Colonic mucosa (tissue), 4 donors: ENCODE data around the gene MTA3. TPM values are rescaled to one million over a fixed set of nuclear protein-coding genes. Genes with fewer than 3 reads are reported as not detected.
"Not testable (repeated sequence)": the region's sequence is repeated elsewhere in the genome, so short reads cannot be mapped to it uniquely, and the experiment has no call there.

Experiments used
- DNase-seq: peaks from one replicate; pipeline ENCODE4 v3.0.0-alpha.2; 2020
- H3K27ac ChIP-seq: fragments of 200-600 bp; one replicate; pipeline ENCODE4 v1.8.0; 2021
- H3K27me3 ChIP-seq: fragments of 200-600 bp; one replicate; pipeline ENCODE4 v1.8.0; 2021
- H3K36me3 ChIP-seq: fragments of 200-600 bp; one replicate; pipeline ENCODE4 v1.8.0; 2021
- H3K4me1 ChIP-seq: fragments of 200-600 bp; one replicate; pipeline ENCODE4 v1.8.0; 2021; ENCODE audit warnings: mild to moderate bottlenecking
- H3K4me3 ChIP-seq: fragments of 200-600 bp; one replicate; pipeline ENCODE4 v1.8.0; 2021
- H3K9ac ChIP-seq, 2 donors: one replicate each; pipeline ENCODE4 v1.7.0; 2013; ENCODE audit warnings: control low read depth in 2 of 2, low read depth in 2 of 2, low read length in 2 of 2
- H3K9me3 ChIP-seq: fragments of 200-600 bp; one replicate; pipeline ENCODE4 v1.8.0; 2021
- intact Hi-C: fragments of 100-400 bp; cut with DNase I; formaldehyde crosslinking; loops from one replicate; pipeline ENCODE4 v1.14.1; 2022
- total RNA-seq, 2 donors: library from RNA; stranded (reverse); fragmentation: NEBNext Ultra II Directional in 1 of 2; extraction: Animal tissue kit (Norgen Biotek cat#: 25700) in 1 of 2; gene quantifications; one replicate each; pipeline ENCODE4 v1.2.1, GENCODE V29; 2021
- TF ChIP-seq, protein P1 (sequence below): fragments of 200-600 bp; IDR thresholded peaks from one replicate; pipeline ENCODE4 v1.8.0; 2022; ENCODE audit warnings: antibody characterized with exemption, mild to moderate bottlenecking
- donor health status: healthy.
- donor health status: DM: no; HTN: no; CAD: no.
- donor health status: DM: no; HTN: no; CAD: no.

The MTA3 gene
- total RNA-seq, 2 donors from 2014 or later = 41.4 to 46.2 TPM

DNA sequence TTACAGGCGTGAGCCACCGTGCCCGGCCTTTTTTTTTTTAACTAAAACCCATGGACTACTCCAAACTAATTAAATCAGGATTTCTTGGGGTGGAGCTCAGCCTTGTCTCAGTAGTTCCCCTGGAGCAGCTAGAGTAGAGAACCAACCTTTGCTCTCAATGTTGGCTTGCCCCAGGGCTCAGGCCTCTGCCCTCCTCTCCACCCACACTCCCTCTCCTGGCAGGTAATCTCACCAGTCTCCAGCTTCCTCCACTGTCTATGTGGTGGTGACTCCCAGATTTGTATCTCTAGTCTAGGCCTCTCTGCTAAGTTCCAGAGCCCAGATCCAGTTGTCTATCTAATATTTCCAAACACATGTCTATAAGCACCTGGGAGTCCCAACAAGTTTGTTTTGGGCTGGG lies 9.6 kb upstream of the MTA3 start:
- Histone ChIP-seq H3K36me3 (no peaks in the 10 kb centered on the region), H3K27ac (peak overlapping the region; percentile 22), H3K9me3 (no peaks in the 10 kb centered on the region), H3K4me1 (peaks cover 2% of the 10 kb centered on the region), H3K4me3 (no peak overlapping the region), H3K9ac (no peak overlapping the region), H3K27me3 (no peaks in the 10 kb centered on the region)
- intact Hi-C loops = no loop called here
- TF ChIP-seq, protein P1, sequence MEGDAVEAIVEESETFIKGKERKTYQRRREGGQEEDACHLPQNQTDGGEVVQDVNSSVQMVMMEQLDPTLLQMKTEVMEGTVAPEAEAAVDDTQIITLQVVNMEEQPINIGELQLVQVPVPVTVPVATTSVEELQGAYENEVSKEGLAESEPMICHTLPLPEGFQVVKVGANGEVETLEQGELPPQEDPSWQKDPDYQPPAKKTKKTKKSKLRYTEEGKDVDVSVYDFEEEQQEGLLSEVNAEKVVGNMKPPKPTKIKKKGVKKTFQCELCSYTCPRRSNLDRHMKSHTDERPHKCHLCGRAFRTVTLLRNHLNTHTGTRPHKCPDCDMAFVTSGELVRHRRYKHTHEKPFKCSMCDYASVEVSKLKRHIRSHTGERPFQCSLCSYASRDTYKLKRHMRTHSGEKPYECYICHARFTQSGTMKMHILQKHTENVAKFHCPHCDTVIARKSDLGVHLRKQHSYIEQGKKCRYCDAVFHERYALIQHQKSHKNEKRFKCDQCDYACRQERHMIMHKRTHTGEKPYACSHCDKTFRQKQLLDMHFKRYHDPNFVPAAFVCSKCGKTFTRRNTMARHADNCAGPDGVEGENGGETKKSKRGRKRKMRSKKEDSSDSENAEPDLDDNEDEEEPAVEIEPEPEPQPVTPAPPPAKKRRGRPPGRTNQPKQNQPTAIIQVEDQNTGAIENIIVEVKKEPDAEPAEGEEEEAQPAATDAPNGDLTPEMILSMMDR = peak; percentile 31
- peak; percentile 88 for DNase-seq

DNA sequence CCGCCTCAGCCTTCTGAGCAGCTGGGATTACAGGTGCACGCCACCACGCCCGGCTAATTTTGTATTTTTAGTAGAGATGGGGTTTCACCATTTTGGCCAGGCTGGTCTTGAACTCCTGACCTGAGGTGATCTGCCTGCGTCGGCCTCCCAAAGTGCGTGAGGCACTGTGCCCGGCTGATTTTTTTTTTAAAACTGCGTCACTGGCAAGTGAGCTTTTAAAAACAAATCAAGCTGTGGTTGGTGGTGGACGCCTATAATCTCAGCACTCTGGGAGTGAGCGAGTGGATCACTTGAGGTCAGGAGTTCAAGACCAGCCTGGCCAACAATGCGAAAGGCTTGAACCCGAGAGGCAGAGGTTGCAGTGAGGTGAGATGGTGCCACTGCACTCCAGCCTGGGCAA lies 8.3 kb upstream of the MTA3 start:
- H3K27ac ChIP-seq, intact Hi-C loops, H3K36me3 ChIP-seq, DNase-seq, H3K9ac ChIP-seq, H3K4me3 ChIP-seq, H3K4me1 ChIP-seq, H3K27me3 ChIP-seq, H3K9me3 ChIP-seq: not testable (repeated sequence)

DNA sequence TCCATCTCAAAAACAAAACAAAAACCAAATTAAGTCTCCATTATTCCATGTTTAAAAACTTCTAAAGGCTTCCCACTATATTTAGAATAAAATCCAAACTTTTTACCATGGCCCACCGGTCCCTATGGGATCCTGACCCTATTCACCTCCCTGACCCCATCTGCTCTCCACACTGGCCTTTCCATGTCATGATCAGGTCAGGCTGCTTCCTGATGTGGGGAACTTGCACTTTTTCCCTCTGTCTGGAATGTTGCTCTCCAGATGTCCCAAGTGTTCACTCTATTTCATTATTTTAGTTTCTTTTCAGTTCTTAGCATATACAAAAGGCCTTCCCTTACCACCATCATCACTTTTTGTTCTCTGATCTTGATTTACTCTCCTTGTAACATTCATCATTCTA lies 7.5 kb upstream of the MTA3 start:
- intact Hi-C loops = no loop called here
- Histone ChIP-seq H3K27ac (no peak overlapping the region), H3K9me3 (no peaks in the 10 kb centered on the region), H3K4me1 (peaks cover 2% of the 10 kb centered on the region), H3K36me3 (no peaks in the 10 kb centered on the region), H3K27me3 (no peaks in the 10 kb centered on the region), H3K4me3 (no peak overlapping the region), H3K9ac (no peak overlapping the region)
- TF ChIP-seq, protein P1 = no peak
- no peak for DNase-seq

DNA sequence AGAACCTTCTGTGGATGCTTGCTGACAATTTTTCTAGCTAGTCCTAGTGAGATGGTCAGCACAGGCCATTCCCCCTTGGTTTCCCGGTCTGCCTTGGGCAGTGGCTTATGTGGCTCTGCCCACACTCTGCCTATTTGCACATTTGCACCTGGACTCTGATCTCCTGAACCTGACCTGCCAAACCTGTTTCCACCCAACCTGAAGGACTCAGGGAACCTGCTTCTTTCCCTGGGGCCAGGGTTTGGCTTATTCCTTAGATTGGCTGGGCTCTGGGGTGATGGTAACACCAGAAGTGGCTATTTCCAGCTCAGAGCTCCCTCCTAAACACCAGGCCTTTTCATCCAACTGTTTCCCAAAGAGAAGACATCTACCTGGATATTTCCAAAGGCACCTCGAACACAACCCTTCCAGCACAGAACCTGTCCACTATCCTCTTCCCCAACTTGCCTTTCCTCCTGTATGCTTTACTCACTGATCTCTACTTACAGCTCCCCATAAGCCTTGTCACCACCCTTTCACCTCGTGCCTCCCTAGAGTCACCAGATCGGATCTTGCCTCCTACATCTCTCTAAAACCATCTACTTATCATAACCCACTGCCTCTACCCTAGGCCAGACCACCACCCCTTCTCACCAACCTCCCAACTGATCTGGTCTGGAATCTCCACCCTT lies 5.8 kb upstream of the MTA3 start:
- Histone ChIP-seq H3K27ac (peak overlapping the region; percentile 72), H3K36me3 (no peaks in the 10 kb centered on the region), H3K4me1 (peaks cover 2% of the 10 kb centered on the region), H3K27me3 (no peaks in the 10 kb centered on the region), H3K4me3 (no peak overlapping the region), H3K9ac (peak overlapping the region in 1 of 2 donors; percentile 24), H3K9me3 (no peaks in the 10 kb centered on the region)
- intact Hi-C loops = no loop called here
- DNase-seq = peak; percentile 91
- TF ChIP-seq, protein P1 = no peak

DNA sequence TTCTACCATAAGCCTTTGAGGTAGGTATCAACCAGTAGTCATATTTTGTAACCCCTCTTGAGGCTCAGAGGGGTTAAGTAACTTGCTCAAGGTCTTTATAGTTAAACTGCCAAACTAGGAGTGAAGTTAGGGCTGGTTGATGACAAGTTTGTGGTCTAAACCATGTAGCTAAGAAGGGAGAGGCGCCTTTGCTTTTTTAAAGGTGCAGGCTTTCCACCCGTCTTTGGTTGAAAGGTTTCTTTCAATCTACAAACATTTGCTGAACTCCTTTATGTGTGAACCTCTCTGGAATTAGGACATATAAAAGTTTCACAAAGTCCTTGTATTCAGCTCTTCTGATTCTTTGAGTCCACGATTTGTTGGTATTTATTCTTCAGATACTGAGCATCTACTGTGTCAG lies 2.4 kb upstream of the MTA3 start:
- Histone ChIP-seq H3K4me1 (peaks cover 7% of the 10 kb centered on the region), H3K36me3 (no peaks in the 10 kb centered on the region), H3K9ac (no peak overlapping the region), H3K27ac (no peak overlapping the region), H3K4me3 (no peak overlapping the region), H3K27me3 (no peaks in the 10 kb centered on the region), H3K9me3 (no peaks in the 10 kb centered on the region)
- TF ChIP-seq, protein P1 = no peak
- intact Hi-C loops = no loop called here
- DNase-seq = no peak

DNA sequence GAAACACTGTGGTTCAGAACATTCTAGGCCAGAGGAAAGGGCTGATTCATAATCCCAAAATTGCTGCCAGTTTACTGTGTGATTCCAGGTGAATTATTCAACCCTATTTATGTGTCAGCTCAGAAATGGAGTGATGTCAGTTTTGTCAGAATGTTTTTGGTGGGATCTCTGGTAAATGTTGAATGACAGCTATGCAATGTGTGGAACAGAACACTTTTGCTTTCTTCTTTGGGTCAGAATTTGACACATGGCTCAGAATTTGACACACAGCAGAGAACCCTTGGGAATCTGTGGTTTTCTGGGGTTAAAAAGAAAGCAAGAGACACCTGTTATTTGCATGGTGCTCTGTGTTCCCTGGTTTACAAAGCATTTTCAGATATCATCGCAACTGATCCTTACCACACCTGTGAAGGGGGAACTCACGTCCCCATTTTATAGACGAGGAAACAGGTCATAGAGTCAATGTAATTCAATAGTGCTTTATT lies 1.6 kb upstream of the MTA3 start:
- no peak for DNase-seq
- Histone ChIP-seq H3K36me3 (no peaks in the 10 kb centered on the region), H3K9me3 (no peaks in the 10 kb centered on the region), H3K4me3 (no peak overlapping the region), H3K4me1 (peaks cover 5% of the 10 kb centered on the region), H3K27me3 (no peaks in the 10 kb centered on the region), H3K9ac (no peak overlapping the region), H3K27ac (no peak overlapping the region)
- intact Hi-C loops = no loop called here
- TF ChIP-seq, protein P1 = no peak
